ENCODE results near the gene ACADS.

ACADS gene

DNA sequence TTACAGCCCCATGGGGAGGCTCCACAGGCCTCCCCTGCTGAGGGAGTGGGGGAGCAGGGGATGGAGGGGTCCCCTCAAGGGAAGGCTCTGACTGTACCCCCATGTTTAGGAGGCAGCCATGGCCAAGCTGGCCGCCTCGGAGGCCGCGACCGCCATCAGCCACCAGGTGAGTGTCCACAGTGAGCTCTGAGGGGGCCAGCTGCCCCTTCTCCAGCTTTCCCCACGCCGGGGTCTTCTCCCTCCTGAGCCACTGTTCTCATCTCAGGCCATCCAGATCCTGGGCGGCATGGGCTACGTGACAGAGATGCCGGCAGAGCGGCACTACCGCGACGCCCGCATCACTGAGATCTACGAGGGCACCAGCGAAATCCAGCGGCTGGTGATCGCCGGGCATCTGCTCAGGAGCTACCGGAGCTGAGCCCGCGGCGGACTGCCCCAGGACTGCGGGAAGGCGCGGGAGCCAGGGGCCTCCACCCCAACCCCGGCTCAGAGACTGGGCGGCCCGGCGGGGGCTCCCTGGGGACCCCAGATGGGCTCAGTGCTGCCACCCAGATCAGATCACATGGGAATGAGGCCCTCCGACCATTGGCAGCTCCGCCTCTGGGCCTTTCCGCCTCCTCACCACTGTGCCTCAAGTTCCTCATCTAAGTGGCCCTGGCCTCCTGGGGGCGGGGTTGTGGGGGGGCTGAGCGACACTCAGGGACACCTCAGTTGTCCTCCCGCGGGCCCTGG is 13.6 kb downstream of the ACADS start:
- Histone ChIP-seq H3K4me1 (ENCODE audit: control insufficient read depth, insufficient read depth, low read length) (no peaks in the 10 kb centered on the region), H3K27me3 (ENCODE audit: control insufficient read depth, insufficient read depth, low read length, poor library complexity, severe bottlenecking) (no peaks in the 10 kb centered on the region), H3K27ac (ENCODE audit: insufficient read depth, low read depth, low read length, poor library complexity, severe bottlenecking) (no peak overlapping the region), H3K9me3 (ENCODE audit: control insufficient read depth, low read length) (no peaks in the 10 kb centered on the region), H3K4me3 (ENCODE audit: insufficient read depth, low read depth, low read length) (no peak overlapping the region), H3K36me3 (ENCODE audit: control insufficient read depth, insufficient read depth, low read length) (no peaks in the 10 kb centered on the region)
- WGBS, 2 experiments = 94 to 95% methylated on average over 38 of the region's 38 CpGs

DNA sequence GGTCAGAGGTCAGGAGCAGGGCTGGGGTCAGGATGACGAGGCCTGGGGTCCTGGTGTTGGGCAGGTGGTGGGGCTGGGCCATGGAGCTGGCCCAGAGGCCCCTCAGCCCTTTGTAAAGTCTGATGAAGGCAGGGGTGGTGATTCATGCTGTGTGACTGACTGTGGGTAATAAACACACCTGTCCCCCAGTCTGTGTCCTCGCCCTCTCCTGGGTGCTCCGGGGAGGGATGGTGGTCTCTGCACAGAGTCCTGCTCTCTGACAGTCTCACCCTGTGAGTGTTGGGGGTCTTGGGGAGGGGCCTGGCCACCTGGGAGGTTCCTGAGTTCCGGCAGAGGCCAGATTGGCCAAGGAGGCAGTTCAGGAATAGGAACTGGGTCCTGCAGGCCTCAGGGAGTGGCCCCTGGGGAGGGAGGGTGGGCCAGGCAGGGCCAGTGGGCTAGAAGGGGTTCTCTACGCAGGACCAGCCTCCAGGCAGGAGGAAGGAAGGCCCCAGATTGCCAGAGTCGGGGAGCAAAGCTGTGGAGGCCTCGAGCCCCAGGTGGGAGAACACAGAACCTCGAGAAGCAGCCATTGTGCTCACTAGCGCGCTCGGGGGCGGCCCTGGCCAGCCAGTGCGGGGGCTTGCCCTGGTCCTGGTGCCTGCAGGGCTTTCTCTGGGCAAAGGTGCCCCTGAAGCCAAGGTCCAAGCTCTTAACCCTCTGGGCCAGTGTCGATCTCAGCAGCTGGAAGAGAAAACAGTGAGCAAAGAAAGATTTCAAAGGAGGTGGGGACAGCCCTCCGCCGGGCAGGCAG is 14.4 kb downstream of the ACADS start:
- no peak overlapping the region for H3K4me3 ChIP-seq (ENCODE audit: insufficient read depth, low read depth, low read length)
- 91% methylated on average over 16 of the region's 16 CpGs for WGBS, 2 experiments
- no peaks in the 10 kb centered on the region for H3K27me3 ChIP-seq (ENCODE audit: control insufficient read depth, insufficient read depth, low read length, poor library complexity, severe bottlenecking)
- H3K27ac ChIP-seq (ENCODE audit: insufficient read depth, low read depth, low read length, poor library complexity, severe bottlenecking) = no peak overlapping the region
- no peaks in the 10 kb centered on the region for H3K4me1 ChIP-seq (ENCODE audit: control insufficient read depth, insufficient read depth, low read length)
- H3K36me3 ChIP-seq (ENCODE audit: control insufficient read depth, insufficient read depth, low read length) = no peaks in the 10 kb centered on the region
- H3K9me3 ChIP-seq (ENCODE audit: control insufficient read depth, low read length) = no peaks in the 10 kb centered on the region

DNA sequence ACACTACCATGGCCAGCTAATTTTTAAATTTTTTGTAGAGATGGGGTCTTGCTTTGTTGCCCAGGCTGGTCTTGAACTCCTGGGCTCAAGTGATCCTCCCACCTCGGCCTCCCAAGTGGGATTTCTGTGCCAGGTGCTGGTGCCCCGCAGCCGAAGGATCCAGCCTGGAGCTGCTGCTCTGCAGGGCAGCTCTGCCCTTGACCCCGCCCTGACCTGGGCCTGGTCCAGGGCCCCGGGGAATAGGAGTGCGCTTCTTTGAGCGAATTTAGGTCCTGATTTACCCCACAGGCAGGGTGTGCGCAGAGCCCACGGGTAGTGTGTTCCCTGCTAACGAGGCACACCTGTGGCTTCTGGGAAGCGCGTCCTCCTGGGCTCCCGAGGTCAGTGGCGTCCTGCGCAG is 15.2 kb downstream of the ACADS start:
- Histone ChIP-seq H3K4me3 (ENCODE audit: insufficient read depth, low read depth, low read length) (no peak overlapping the region), H3K9me3 (ENCODE audit: control insufficient read depth, low read length) (no peaks in the 10 kb centered on the region), H3K27me3 (ENCODE audit: control insufficient read depth, insufficient read depth, low read length, poor library complexity, severe bottlenecking) (no peaks in the 10 kb centered on the region), H3K4me1 (ENCODE audit: control insufficient read depth, insufficient read depth, low read length) (no peaks in the 10 kb centered on the region), H3K27ac (ENCODE audit: insufficient read depth, low read depth, low read length, poor library complexity, severe bottlenecking) (no peak overlapping the region), H3K36me3 (ENCODE audit: control insufficient read depth, insufficient read depth, low read length) (no peaks in the 10 kb centered on the region)
- 94 to 96% methylated on average over 15 of the region's 15 CpGs for WGBS, 2 experiments

DNA sequence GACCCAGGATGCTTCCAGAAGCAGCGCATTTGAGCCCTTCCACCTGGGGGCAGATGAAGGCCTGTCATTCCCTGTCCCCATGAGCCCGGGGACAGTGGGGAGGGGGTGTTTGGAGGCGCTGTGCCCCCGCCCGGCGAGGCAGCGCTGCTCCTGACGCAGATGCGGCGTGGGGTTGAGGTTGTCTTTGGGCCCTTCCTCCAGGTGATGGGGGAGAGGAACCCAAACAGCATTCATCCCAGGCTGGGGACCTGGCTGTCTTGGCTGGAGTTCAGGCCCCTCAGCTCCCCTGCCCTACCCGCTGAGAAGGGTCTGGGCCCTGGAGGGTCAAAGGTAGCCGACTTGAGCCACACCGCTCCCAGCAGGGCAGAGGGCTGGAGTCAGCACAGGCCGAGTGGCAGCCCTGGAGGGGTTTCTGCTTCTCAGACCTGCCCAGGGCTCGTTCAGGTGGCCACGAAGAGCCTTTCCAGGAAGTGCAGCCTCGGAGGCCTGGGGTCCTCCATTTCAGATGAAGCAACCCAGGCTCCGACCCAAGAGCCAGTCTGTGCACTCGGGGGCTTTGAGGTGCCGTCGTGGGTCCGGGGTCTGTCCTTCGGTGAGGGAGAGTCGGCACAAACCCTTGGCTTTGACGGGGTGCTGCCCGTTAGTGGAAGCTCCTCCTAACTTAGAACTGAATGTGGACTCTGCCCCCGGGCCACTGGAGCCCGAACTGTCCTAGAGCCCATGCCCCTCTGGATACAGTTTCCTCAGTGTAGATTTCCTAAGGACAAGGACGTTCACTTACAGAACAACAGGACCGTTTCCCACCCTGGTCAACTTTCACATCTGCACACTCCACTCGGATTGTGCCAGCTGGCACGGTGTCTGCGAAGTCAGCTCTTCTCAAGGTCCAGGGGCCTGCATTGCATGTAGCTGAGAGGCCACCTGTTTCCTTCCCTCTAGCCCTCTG is 16.1 kb downstream of the ACADS start:
- no peaks in the 10 kb centered on the region for H3K4me1 ChIP-seq (ENCODE audit: control insufficient read depth, insufficient read depth, low read length)
- H3K9me3 ChIP-seq (ENCODE audit: control insufficient read depth, low read length) = no peaks in the 10 kb centered on the region
- no peak overlapping the region for H3K27ac ChIP-seq (ENCODE audit: insufficient read depth, low read depth, low read length, poor library complexity, severe bottlenecking)
- H3K27me3 ChIP-seq (ENCODE audit: control insufficient read depth, insufficient read depth, low read length, poor library complexity, severe bottlenecking) = no peaks in the 10 kb centered on the region
- H3K4me3 ChIP-seq (ENCODE audit: insufficient read depth, low read depth, low read length) = no peak overlapping the region
- 93% methylated on average over 33 of the region's 33 CpGs for WGBS, 2 experiments
- H3K36me3 ChIP-seq (ENCODE audit: control insufficient read depth, insufficient read depth, low read length) = no peaks in the 10 kb centered on the region

DNA sequence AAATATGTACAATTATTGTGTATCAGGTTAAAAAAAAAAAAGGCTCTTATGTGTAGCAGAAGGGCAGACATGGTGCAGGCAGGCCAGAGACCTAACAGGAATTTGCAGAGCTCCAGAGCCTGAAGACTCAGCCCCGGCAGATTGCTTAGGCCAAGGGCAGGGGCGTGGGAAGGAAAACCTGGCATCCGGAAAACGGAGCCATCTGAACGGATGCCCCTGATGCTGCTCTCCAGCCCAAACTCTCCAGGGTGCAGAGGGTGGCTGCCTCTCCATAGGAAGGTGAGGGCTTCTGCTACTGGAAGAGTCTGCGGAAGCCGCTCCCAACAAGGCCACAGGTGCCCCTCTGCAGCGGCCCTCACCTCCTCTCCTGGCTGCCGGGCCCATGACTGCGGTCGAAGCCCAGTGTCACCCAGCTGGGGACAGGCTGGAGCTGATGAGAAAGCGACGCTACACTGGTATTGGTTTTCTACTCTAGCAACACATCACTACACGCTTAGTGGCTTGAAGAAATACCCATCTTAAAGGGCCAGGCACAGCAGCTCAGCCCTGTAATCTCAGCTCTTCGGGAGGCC is 19.4 kb downstream of the ACADS start:
- H3K9me3 ChIP-seq (ENCODE audit: control insufficient read depth, low read length) = no peaks in the 10 kb centered on the region
- H3K27ac ChIP-seq (ENCODE audit: insufficient read depth, low read depth, low read length, poor library complexity, severe bottlenecking) = no peak overlapping the region
- 87 to 88% methylated on average over 15 of the region's 15 CpGs for WGBS, 2 experiments

DNA sequence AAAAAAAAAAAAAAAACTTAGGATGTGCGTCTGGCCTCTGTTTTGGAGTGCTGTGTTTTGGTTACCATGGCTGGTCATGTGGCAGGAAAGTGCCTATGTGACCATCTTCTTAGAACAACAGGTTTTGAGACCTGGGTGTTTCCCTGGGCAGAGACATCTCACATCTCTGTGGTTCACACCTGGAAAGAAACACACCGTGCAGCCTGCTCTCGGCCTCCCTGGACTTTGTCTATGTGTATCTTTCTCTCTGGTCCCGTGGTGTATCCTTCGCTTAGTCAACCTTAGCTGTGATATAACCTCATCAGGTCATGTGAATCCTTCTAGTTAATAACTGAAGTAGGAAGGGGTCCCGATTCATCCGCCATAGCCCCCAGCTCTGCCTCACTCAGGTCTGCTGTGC is 22.6 kb downstream of the ACADS start:
- 94% methylated on average over 7 of the region's 7 CpGs for WGBS, 2 experiments

More for the DNA sequence above, 19.4 kb downstream of the ACADS start:
- Histone ChIP-seq H3K36me3 (ENCODE audit: control insufficient read depth, insufficient read depth, low read length) (no peaks in the 10 kb centered on the region), H3K4me3 (ENCODE audit: insufficient read depth, low read depth, low read length) (no peak overlapping the region), H3K4me1 (ENCODE audit: control insufficient read depth, insufficient read depth, low read length) (no peaks in the 10 kb centered on the region), H3K27me3 (ENCODE audit: control insufficient read depth, insufficient read depth, low read length, poor library complexity, severe bottlenecking) (no peaks in the 10 kb centered on the region)

DNA sequence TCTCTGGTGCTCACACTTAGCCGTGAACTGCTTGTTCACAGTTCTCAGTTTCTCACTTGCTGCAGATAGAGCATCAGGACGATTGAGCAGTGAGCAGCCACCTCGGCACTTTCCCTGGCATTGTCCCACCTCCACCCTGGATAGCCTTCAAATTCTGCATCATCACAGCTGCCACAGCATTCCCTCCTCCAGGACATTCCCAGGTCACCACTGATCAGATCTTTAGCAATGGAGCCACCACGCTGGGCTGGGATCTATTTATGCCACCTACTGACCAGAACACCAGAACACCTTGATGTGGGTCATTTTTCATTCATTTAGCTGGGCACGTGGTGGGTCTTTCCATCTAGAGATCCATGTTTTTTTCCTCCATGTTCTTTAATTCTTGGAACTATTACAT is 23.6 kb downstream of the ACADS start:
- no peaks in the 10 kb centered on the region for H3K36me3 ChIP-seq (ENCODE audit: control insufficient read depth, insufficient read depth, low read length)
- no peak overlapping the region for H3K27ac ChIP-seq (ENCODE audit: insufficient read depth, low read depth, low read length, poor library complexity, severe bottlenecking)
- 89 to 91% methylated on average over 5 of the region's 5 CpGs for WGBS, 2 experiments
- H3K27me3 ChIP-seq (ENCODE audit: control insufficient read depth, insufficient read depth, low read length, poor library complexity, severe bottlenecking) = no peaks in the 10 kb centered on the region
- H3K4me3 ChIP-seq (ENCODE audit: insufficient read depth, low read depth, low read length) = no peak overlapping the region
- H3K9me3 ChIP-seq (ENCODE audit: control insufficient read depth, low read length) = no peaks in the 10 kb centered on the region
- no peaks in the 10 kb centered on the region for H3K4me1 ChIP-seq (ENCODE audit: control insufficient read depth, insufficient read depth, low read length)

More for the DNA sequence above, 22.6 kb downstream of the ACADS start:
- H3K9me3 ChIP-seq (ENCODE audit: control insufficient read depth, low read length) = no peaks in the 10 kb centered on the region
- H3K4me1 ChIP-seq (ENCODE audit: control insufficient read depth, insufficient read depth, low read length) = no peaks in the 10 kb centered on the region
- H3K27ac ChIP-seq (ENCODE audit: insufficient read depth, low read depth, low read length, poor library complexity, severe bottlenecking) = no peak overlapping the region
- H3K27me3 ChIP-seq (ENCODE audit: control insufficient read depth, insufficient read depth, low read length, poor library complexity, severe bottlenecking) = no peaks in the 10 kb centered on the region
- H3K4me3 ChIP-seq (ENCODE audit: insufficient read depth, low read depth, low read length) = no peak overlapping the region
- no peaks in the 10 kb centered on the region for H3K36me3 ChIP-seq (ENCODE audit: control insufficient read depth, insufficient read depth, low read length)

DNA sequence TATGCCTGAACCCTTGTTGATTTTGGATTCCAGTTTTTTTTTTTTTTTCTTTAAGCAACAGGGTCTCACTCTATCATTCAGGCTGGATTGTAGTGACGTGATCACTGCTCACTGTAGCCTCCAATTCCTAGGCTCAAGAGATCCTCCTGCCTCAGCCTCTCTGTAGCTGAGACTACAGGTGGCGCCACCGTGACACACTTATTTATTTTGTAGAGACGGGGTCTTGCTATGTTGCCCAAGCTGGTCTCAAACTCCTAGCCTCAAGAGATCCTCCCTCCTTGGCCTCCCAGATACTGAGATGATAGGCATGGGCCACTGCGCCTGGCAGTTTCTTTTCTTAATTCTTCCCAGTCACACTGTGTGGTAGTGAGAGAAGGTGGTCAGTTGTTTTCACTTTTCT is 25.2 kb downstream of the ACADS start:
- H3K9me3 ChIP-seq (ENCODE audit: control insufficient read depth, low read length) = no peaks in the 10 kb centered on the region
- no peaks in the 10 kb centered on the region for H3K27me3 ChIP-seq (ENCODE audit: control insufficient read depth, insufficient read depth, low read length, poor library complexity, severe bottlenecking)
- WGBS, 2 experiments = 93 to 95% methylated on average over 5 of the region's 5 CpGs
- H3K4me1 ChIP-seq (ENCODE audit: control insufficient read depth, insufficient read depth, low read length) = no peaks in the 10 kb centered on the region
- H3K4me3 ChIP-seq (ENCODE audit: insufficient read depth, low read depth, low read length) = no peak overlapping the region
- H3K36me3 ChIP-seq (ENCODE audit: control insufficient read depth, insufficient read depth, low read length) = no peaks in the 10 kb centered on the region
- no peak overlapping the region for H3K27ac ChIP-seq (ENCODE audit: insufficient read depth, low read depth, low read length, poor library complexity, severe bottlenecking)

DNA sequence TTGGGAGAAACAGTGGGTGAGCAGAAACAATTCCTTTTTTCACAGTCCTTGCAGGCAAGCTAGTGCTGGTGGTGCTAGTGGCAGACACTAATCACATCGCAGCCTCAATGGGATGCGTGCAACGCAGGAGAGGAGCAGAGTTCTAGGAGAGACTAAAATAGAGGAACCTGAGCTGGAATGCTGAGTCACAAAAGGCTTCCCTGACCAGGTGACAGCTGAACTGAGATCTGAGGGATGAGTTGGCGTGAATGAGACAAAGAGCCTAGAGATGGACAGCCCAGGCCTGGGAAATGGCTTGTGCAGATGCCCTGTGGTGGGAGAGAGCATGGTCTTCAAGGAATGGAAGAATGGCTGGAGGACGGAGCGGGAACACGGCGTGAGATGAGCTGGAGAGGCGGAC is 25.8 kb downstream of the ACADS start:
- 94% methylated on average over 9 of the region's 9 CpGs for WGBS, 2 experiments
- no peaks in the 10 kb centered on the region for H3K27me3 ChIP-seq (ENCODE audit: control insufficient read depth, insufficient read depth, low read length, poor library complexity, severe bottlenecking)
- no peaks in the 10 kb centered on the region for H3K4me1 ChIP-seq (ENCODE audit: control insufficient read depth, insufficient read depth, low read length)
- no peak overlapping the region for H3K27ac ChIP-seq (ENCODE audit: insufficient read depth, low read depth, low read length, poor library complexity, severe bottlenecking)
- H3K36me3 ChIP-seq (ENCODE audit: control insufficient read depth, insufficient read depth, low read length) = no peaks in the 10 kb centered on the region
- no peaks in the 10 kb centered on the region for H3K9me3 ChIP-seq (ENCODE audit: control insufficient read depth, low read length)
- H3K4me3 ChIP-seq (ENCODE audit: insufficient read depth, low read depth, low read length) = no peak overlapping the region
